Forelimb muscle (tissue), 1 donor: ENCODE data around the gene BRSK1. TPM values are rescaled to one million over a fixed set of nuclear protein-coding genes. Genes with fewer than 3 reads are reported as not detected.
A peak's percentile ranks its signal among the peaks of the same experiment; 100 is the strongest.

Source experiments
- DNase-seq: peaks from one replicate; pipeline ENCODE4 v3.0.0-alpha.2; 2013; ENCODE audit warnings: low read depth
- polyA plus RNA-seq: library from polyadenylated mRNA; unstranded; fragments of 120-200 nt; gene quantifications from one replicate; pipeline ENCODE4 v1.2.1, GENCODE V29; 2013; ENCODE audit not compliant: insufficient read length

Gene BRSK1
- polyA plus RNA-seq, 1 donor, result 7.4 TPM

DNA sequence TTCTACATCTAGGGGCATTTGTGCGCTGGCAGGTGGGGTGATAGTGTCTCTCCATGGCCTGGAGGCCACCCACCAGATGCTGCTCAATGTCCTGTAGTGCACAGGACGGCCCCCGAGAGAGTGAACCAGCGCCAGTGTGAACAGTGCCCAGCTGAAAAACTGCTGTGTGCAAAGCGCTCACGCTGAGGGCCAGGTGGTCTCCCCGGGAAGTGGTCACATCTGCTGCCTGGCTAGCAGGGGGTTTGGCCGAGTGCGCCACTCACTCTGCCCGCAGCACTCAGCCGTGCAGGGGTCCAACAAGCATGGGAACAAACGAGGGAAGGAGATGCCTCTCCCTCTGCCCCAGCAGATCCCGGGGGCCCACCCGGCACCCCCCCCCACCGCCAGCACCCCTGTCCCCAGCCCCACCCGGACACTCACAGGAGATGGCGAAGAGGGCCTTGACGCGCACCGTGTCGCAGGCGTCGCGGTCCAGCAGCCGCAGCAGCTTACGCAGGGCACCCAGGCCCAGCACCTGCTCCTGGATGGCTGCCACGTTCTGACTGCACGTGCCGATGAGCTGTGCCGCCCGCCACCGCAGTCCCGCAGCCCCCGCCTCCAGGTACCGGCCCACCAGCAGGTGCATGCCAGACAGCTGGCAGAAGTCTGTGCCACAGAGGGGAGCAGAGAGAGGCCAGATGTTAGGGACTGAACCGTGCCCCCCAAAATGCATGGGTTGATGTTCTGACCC, 9.7 kb upstream of the BRSK1 start:
- no peak for DNase-seq

DNA sequence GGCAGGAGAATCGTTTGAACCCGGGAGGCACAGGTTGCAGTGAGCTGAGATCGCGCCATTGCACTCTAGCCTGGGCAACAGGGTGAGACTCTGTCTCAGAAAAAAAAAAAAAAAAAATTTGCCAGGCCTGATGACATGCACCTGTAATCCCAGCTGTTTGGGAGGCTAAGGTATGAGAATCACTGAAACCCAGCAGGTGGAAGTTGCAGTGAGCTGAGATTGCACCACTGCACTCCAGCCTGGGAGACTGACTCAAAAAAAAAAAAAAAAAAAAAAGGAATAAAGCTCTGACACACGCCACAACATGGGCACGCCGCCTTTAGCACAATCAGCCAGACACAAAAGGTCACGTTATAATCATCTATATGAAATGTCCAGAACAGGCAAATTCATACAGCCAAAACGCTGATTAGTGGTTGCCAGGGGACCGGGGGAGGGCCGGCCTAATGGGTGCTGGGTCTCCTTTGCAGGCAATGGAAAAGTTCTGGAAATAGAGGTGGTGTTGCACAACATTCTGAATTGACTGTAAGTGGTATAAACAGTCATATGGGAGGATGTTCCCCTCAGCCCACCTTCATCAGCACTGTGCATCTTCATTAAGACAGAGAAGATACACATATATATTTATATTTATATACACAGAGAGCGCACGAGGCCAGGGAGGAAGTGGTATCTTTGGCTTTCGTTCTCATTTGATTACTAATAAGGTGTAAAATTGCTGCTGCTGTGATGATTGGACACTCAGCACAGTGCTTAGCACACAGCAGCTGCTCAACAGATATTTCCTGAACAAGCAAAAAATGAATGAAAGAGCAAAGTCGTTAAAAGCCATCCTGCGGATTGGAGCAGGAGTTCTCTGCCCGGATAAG, 7.7 kb upstream of the BRSK1 start:
- DNase-seq, result no peak

DNA sequence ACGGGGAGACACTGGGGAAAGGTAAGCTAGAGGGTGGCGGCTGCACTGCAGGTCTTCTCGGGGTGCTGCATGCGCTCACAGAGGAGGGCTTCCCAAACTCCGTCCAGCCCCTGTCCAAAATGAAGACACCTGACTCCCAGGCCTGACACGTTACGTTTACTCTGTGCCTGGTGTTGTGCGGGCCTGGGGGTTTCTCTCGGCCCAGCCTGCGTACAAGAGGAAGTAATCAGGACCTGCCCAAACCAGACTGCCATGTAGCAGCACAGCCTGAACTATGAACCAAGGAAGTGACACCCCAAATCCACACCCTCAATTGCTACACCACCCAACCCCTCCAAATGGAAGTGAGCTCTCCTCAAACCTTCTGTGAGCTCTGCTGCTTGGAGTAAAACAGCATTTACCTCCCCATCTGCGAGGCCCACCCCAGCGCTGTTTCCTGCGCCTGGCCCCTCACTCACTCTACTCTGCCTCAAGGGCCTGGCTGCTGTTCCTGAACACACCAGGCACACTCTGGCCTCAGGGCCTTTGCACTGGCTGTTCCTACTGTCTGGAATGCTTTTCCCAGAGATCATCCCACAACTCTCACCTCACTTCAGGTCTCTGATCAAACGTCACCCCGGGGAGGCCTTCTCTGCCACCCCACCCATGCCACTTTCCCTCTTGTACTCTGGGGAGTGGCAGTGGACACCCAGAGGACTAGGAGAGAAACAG, 6.9 kb upstream of the BRSK1 start:
- DNase-seq, result no peak

DNA sequence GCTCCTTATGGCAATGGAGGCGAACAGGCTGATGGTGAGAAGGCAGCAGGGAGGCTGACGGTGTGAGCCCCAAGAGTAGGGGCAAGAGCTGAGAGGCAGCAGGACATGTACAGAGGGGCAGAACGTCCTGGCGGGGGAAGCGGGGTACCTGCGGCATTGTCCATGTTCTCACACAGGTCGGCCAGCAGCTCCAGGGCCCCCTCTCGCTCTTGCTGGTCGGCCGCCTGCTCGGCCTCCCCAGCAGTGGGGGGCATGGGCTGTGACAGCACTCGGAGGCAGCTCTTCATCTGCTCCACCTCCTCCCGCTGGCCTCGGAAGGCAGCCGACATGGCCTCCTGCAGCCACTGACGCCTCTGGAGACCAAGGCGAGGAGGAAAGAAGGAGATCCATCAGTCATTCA, 6.3 kb upstream of the BRSK1 start:
- no peak for DNase-seq

DNA sequence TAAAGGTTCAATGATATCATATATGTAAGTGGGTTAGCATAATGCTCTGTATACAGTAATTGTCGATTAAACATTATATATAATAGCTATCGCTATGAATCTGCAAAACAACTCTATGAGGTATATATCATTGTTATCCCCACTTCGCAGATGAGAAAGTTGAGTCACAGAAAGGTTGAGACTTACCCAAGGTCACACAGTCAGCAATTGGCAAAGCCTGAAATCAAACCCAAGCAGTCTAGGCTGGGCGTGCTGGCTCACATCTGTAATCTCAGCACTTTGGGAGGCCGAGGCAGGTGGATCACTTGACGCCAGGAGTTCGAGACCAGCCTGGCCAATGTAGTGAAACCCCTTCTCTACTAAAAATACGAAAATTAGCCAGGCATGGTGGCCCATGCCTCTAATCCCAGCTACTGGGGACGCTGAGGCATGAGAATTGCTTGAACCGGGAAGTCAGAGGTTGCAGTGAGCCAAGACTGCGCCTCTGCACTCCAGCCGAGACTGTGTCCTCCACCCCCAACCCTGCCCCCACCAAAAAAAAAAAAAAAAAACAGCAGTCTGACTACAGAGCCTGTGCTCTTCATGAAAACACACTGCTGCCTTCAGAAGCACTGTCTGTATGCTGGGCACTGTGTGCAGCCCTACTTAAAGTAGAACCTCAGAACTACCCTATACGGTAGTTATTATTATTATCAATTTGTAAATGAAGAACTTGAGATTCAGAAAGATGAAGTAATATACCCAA, 5.2 kb upstream of the BRSK1 start:
- no peak for DNase-seq

DNA sequence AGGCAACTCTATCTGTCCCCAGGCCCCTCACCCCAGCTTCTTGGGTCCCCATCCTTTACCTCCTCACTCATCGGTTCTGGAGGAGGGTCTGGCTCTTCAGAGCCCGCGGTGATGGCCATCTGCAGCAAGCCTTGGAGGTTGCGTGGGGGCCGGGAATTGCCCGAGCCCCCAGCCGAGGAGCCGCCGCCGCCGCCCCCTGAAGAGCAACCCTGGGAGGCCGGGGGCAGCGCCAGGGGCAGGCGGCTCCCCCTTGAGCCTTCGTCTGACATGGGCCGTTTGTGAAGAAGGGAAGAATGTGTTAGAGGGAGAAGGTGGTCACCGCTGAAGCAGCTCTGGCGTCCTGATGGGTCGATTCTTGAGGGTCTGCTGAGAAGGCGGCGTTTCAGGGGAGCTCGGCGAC, 4.5 kb upstream of the BRSK1 start:
- DNase-seq, result no peak

DNA sequence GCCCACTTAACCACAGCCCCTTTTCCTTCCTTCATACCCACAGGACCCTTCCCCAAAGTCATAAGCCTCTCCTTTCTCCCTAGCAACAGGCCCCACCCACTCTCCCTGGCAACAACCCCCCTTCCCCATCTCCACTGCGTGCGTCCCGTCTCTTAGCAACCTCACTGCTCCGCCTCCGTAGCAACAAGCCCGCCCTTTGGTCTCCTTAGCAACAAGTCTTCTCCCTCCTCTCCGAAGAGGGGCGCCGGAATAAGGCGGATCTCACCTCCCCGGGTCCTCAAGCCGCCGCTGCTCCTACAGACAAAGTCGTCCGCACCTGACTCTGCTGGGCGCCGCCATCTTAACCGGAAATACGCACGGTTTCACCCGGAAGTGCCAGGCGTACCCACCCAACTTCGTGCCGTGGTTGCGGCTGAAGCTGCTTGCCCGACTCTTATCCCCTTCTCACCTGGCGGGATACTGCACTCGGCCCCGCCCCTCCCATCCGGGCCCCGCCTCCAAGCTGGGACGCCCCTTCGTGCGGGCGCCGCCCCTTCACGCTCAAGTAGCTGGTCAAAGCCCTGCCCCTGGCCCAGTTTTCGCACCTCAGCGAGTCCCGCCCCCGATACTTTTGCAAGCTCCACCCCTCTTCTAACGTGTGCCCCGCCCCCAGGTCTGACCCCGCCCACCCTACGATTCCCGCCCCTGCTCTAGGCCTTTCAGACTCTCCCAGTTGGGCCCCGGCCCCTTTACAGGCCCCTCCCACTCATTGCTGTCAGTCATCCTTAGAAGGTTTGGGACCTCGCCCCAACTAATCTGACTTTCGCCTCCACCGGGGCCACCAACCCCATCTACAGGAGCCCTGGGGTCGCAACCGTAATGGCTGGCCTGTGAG, 3.8 kb upstream of the BRSK1 start, which contains the start of gene HSPBP1:
Gene HSPBP1 (minus strand): TSS at position 341 of the 874 bp plus-strand sequence. CDS start 502 bp downstream, outside the sequence.
- DNase-seq, result no peak

DNA sequence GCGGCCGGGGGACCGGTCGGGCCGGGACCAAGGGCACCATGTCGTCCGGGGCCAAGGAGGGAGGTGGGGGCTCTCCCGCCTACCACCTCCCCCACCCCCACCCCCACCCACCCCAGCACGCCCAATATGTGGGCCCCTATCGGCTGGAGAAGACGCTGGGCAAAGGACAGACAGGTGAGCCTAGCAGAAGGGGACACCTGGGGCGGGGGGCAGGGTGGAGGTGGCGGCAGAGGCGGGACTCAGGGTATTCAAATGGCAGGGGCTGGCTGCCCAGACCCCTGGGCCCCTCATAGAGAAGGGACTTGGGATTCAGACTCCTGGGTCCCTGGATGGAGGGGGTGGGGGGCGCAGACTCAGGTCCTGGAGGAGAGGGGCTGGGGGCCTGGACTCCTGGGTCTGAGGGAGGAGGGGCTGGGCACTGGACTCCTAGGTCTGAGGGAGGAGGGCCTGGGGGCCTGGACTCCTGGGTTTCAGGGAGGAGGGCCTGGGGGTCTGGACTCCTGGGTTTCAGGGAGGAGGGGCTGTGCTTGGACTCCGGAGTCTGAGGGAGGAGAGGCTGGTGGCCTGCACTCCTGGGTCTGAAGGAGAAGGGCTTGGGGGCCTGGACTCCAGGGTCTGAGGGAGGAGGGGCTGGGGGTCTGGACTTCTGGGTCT, 735 bp downstream of the BRSK1 start:
- DNase-seq, result no peak

DNA sequence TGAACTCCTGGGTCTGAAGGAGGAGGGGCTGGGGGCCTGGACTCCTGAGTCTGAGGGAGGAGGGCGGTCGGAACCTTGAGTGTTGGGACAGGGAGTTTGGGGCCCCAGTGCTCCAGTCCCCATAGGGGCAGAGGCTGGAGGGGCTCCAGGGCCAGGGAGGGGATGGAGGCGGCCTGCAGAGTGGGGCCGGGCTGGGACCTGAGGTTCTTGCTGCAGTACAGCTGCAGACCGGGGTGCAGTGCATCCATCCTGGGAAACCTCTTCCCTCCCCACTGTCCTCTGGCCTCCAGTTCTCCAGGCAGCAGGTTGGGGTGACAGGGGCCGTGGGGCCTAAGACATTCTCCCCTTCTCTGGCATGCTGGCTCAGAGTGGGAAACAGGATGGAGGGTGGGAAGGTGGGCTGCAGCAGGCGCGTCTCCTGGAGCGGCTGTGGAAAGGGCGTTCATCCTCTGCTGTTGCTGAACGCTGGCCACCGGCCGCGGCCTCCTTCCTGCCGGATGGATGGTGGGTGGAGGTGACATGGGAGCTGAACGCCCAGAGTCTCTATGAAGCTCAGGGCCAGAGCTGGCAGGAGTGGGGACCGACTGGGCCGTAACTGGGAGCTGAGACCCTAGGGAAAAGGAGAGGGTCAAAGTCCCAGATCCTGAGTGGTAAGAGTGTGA, 1.6 kb downstream of the BRSK1 start:
- no peak for DNase-seq

DNA sequence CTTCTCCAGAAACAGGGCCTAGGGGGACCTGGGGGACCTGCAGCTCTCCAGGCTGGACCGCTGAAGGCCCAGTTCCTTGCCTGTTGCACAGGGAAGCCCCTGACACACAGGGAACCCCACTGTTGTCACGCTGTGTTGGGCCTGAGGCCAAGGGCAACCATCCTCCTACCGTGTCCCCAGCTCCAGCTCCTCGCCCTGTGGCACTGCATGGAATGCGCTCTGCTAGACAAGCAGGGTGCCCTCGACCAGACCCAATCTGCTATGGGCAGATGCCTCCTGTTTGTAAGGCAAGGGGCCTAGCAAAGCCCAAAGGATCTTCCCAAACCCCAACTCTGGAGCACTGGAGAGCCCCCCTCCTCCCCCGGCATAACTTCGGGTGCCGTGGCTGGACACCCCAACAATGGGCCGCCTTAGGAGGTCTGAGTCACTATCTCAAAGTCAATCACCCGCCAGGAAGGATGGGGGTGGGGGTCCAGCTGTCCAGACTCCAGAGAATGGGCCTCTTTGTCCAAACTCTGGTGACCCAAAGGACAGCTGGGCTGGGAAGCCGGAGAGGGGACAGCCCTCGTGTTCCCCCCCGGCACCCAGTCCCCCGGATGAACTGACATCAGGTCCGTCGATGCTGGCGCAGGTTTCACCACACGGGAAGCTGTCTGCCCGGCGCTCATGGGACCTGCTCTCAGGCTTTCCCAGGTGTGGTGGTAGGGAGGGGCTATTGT, 3.7 kb downstream of the BRSK1 start:
- DNase-seq, result no peak

DNA sequence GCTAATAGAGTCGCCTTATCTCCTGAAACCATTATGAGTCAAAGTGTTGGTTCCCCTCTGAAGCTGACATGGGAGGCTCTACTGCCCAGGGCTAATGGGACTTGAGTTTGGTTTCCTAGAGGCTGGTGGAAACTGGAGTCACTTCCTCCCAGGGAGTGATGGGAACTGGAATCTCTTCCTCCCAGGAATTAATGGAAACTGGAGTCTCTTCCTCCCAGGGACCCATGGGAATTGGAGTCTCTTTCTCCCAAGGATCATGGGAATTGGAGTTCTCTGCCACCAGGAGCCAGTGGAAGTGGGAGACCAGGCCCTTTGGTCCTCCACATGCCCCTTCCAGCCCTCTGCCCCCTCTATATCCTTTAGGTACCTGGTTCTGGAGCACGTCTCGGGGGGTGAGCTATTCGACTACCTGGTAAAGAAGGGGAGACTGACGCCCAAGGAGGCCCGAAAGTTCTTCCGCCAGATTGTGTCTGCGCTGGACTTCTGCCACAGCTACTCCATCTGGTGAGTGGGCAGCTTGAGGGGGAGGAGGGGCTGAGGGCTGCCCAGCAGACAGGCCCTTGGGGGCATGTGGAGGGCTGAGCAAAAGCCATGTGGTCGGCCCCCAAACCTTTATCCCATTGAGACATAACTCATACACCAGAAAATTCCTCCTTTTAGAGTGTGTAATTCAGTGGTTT, 5.5 kb downstream of the BRSK1 start:
- no peak for DNase-seq

DNA sequence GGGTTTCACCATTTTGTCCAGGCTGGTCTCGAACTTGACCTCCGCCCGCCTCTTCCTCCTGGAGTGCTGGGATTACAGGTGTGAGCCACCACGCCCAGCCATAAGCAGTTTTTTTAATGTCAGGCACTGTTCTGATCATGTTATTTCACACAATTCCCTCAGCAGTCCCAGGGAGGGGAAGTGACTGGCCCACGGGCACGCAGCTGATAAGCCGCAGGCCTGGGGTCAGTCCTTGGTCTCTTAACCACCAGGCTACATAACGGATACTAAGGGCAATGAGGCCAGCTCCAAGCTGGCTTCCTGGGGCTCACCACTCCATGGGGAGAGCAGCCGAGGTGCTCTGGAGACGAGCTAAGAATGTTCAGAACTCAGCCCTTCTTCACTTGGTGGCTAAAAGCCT, 13.5 kb downstream of the BRSK1 start:
- no peak for DNase-seq

DNA sequence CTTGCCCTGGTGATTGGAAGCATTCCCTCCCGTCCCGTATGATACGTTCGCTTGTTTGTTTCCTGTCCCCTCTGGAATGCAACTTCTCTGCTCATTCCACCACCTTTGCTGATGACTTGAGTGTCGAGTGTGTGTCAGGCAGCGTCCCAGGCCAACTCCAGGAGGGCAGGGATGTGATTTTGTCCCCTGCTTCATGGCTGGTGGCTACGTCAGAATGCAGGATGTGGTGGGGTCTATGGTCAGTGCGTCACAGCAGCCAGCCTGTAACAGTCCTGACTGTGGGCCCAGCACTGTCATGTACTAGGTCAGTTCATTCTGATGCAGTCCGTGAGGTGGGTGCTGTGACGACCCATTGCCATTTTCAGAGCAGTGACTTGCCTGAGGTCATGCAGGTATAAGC, 16.2 kb downstream of the BRSK1 start:
- DNase-seq, result no peak

DNA sequence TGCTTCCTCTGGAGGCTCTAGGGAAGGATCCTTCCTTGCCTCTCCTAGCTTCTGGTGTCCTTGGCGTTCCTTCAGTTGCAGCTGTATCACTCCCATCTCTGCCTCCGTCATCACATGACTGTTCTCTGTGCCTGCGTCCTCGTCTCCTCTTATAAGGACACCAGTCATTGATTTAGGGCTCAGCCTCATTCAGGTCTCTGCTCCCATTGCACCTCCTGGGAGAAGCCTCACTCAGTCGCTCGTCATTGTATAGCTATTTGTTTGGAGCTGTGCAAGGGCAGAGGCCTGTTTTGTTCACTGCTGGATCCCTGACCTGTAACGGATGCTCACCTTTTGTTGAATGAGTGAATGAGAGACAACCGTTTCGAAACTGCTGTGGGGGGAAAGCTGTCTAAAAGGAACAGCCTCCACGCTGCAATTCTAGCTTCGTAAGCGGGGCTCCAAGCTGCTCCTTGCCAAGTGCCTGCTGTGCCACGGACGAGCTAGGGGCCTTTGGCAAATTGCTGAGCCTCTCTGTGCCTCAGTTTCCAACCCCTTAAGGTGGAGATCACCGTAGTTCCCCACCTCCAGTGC, 17.2 kb downstream of the BRSK1 start:
- DNase-seq, result no peak

DNA sequence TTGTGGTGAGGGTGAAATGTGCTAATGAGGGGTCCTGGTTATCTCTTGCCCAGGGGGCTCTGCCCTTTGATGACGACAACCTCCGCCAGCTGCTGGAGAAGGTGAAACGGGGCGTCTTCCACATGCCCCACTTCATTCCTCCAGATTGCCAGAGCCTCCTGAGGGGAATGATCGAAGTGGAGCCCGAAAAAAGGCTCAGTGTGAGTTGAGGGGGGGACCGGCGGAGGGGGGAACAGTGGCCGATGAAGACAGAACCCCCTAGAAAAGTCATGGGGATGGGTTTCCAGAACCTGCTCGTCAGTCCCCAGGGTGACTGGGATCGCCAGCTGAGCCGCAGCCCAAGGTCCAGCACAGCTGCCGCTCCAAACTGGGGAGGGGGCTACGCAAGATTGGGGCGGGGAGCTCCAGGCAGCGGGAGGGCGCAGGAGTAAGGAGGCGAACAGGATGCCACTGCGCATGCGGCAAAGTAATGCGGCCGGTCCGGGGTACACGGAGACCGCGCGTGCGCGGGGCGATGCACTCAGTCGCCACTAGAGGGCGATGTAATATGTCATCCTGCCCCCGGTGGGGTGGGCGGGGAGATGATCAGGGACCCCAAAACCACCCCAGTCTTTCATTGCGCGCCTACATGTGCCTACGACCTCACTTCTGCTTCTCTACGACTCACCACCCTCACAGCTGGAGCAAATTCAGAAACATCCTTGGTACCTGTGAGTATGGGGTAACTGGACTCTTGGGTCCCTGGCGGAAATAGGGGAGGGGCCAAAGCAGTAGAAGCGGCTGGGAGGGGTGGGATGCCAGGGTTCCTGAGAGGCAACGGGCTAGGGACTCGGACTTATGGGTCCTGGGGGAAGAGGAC, 17.9 kb downstream of the BRSK1 start:
- peak; percentile 40 for DNase-seq

DNA sequence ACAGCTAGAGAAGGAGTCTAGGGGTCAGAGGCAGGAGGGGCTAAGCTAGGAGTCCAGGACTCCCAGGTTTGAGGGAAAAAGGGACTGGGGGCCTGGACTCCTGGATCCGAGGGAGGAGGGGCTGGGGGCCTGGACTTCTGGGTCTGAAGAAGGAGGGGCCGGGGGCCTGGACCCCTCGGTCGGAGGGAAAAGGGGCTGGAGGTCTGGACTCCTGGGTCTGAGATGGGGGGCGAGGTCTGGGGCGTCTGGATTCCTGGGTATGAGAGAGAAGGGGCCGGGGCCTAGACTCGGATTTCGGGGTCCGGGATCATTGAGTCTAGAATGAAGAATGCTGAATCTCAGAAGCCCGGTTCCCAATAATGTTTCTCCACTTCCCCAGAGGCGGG, 18.5 kb downstream of the BRSK1 start:
- no peak for DNase-seq

DNA sequence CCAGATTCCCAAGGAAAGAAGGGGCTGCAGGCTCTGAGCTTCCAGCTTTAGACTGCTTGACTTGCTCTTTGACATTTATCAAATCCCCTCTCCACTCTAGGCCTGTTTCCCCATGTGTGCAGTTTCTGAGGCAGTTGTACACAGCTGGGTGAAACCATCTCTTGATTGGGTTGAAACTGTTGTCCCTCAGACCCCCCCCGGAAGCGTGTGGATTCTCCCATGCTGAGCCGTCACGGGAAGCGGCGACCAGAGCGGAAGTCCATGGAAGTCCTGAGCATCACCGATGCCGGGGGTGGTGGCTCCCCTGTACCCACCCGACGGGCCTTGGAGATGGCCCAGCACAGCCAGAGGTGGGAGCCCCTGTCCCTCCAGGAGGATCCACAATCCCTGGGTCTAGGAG, 19.7 kb downstream of the BRSK1 start:
- DNase-seq, result no peak
